HG02852 (cell line): ENCODE measurements around the gene SLC24A3.

Experiments used
- ATAC-seq: cut with Tn5 transposase; IDR thresholded peaks from one replicate; pipeline ENCODE4 v1.9.1; 2021; ENCODE audit warnings: mild to moderate bottlenecking, moderate library complexity; ENCODE audit not compliant: unreplicated experiment

SLC24A3 gene

DNA sequence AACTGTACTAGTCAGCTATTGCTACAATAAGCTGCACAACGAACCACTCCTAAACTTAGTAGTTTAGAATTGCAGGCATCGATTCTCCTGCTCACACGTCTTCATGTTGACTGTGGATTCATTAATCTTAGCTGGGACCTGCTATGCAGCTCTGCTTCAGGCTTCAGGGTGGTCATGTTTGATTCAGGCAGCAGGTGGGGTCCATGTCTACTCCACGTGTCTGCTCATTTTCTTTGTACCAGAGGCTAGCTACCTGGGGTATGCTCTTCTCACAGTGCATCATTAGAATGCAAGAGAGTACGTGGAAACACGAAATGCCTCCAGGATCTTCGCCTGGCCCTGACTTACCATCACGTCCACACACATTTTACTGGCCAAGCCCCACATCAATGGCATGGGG lies 481.1 kb downstream of the SLC24A3 start:
- no peak for ATAC-seq

DNA sequence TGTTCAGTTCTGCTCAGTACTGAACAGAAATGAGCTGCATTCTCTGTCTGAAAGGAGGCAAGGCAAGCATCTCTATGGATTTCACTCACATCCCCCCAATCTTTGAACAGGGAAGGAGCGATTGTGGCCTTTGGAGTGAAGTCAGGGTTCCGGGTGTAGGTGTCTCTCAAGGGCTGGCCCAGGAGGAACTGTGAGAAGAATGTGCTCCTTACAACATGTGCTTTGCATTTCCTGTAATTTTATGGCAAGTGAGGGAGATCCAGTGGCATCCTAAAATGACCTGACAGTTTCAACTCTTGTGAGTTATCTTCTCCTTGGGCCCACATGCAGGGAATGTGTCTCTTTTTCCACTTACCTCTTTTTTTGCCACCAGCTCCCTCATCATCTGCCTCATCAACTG lies 482.6 kb downstream of the SLC24A3 start:
- no peak for ATAC-seq

GRCh38 chr20:19696620-19697019 lies 484.2 kb downstream of the SLC24A3 start:
- ATAC-seq, result no peak

DNA sequence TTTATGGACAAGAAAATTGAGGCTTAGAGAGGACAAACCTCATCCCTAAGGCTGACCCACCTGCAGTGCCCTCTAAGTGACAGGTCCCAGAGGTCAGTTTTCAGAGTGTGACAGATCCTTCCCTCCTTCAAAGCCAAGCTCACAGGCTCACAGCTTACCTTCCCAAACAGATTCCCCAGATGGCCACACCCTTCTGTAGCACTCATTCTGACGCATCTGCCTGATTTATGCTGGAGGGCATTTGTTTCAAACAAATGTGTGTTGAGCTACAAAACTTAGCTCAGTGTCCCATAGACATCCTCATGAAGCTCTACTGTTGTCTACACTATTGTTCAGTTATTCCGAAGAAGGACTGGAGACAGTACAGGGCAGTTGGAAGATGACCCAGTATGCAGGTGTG lies 485.0 kb downstream of the SLC24A3 start:
- no peak for ATAC-seq

- no peak for ATAC-seq
Observed at GRCh38 chr20:19699180-19699971, 486.9 kb downstream of the SLC24A3 start.

DNA sequence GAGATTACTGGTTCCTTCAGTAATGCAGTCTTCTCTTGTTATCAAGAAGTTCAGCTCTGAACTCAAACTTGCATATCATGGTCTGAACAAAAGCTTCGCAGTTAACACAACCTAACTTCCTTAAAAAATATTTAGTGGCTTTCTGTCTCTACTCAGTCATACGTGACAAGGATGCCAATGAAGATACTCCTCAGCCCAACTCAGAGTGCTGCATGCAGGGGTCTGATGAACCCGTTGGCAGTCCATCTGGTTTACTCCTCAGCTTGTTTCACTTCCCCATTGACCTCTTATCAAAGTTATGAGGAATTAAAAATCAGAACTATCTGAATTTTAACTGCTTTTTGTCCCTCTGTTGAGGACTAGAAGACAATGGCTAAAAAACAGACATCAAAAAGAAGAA lies 489.0 kb downstream of the SLC24A3 start:
- ATAC-seq, result no peak

GRCh38 chr20:19706463-19706862 lies 494.0 kb downstream of the SLC24A3 start:
- no peak for ATAC-seq

- ATAC-seq, result no peak
Observed at GRCh38 chr20:19709635-19710335, 497.3 kb downstream of the SLC24A3 start.

GRCh38 chr20:19710336-19711120 lies 498.1 kb downstream of the SLC24A3 start:
- ATAC-seq, result no peak

- no peak for ATAC-seq
Observed at GRCh38 chr20:19711126-19711525, 498.7 kb downstream of the SLC24A3 start.

- no peak for ATAC-seq
Observed at GRCh38 chr20:19712721-19713260, 500.3 kb downstream of the SLC24A3 start.

DNA sequence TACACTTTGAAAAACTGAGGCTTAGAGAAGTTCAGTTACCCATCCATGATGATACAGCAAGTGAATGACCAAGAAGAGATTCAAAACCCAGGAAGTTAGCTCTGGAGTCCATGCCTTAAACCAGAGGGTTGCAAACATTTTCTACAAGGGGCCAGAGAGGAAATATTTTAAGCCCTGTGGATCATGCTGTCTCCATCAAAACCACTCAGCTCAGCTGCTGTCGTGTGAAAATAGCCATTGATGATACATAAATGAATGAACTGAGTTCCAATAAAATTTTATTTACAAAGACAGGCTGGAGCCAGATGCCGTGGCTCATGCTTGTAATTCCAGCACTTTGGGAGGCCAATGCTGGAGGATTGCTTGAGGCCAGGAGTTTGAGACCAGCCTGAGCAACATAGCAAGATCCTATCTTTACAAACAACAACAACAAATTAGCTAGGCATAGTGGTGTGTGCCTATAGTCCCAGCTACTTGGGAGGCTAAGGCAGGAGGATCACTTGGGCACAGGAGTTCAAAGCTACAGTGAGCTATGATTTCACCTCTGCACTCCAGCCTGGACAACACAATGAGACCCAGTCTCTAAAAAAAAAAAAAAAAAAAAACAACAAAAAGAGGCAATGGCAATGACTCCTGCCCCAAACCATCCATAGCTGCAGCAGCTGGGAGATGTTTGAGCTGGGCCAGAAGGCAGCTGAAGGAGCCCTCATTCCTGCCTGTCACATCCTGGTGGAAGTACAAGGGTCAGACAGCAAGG lies 501.6 kb downstream of the SLC24A3 start:
- ATAC-seq, result no peak

GRCh38 chr20:19714579-19714840 lies 502.1 kb downstream of the SLC24A3 start:
- no peak for ATAC-seq

GRCh38 chr20:19715986-19716385 lies 503.5 kb downstream of the SLC24A3 start:
- no peak for ATAC-seq

- ATAC-seq, result no peak
Observed at GRCh38 chr20:19718880-19719279, 506.4 kb downstream of the SLC24A3 start.

DNA sequence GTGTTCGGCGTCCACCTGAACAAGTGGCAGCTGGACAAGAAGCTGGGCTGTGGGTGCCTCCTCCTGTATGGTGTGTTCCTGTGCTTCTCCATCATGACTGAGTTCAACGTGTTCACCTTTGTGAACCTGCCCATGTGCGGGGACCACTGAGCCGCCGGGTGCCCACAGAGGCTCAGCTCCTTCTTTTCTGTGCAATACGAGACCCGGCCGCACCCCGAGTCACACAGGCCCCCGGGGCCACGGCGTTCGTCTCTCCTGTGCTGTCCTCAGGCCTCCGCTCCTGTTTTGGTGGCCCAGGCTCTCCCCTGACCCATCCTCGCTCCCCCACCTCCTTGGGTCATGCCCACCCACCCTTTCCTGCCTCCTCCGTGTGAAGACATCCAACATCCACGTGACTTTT lies 508.5 kb downstream of the SLC24A3 start:
- ATAC-seq, result no peak

GRCh38 chr20:19723051-19723450 lies 510.6 kb downstream of the SLC24A3 start:
- no peak for ATAC-seq

GRCh38 chr20:19723813-19724430 lies 511.5 kb downstream of the SLC24A3 start:
- ATAC-seq, result no peak

DNA sequence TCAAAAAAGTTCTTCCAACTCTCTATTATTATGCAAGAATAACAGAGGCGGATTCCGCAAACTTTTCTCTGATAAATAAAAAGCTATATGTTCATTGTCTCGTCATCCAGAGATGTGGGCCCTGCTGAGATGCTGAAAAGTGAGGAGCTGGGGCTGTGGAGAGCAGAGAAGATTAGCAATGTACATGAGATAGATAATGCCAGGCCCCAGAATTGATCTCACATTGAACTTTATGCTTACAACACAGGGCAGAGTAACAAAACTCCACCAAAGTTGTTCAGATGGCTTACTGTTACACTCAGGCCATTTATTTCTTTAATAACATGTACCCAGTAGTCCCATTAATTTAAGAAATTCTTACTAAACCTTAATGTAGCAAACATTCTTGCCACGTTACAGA lies 512.9 kb downstream of the SLC24A3 start:
- no peak for ATAC-seq

DNA sequence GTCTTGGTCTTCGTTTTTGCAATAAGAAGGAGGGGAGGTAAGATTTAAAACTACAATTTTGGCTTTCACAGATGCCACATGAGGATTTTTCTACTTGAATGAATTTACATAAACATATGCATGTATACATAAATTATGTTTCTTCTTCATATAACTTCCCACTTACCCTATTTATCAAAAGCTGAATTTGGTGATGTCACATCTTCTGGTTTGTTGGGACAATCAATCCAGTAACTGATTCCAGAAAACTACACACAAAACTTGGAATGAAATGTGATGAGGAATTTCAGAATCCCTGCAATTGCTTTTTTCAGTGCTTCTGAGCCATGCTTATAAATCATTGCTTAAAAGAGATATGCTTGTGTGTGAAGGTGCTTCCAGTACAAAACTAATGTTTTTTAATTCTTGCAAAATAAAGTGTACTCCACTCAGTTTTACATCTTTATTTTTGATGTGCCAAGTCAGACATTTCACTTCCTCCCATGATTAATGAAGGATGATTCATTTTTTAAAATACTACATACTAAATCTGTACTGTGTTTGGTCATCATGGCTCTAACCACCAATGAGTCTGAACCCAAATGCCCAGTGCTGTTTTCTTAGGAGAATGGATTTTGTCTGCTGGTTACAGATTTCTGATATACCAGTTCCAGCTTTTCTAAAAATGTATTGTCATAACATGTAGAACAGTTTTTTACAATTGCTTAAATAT lies 513.5 kb downstream of the SLC24A3 start:
- no peak for ATAC-seq
